A673 (cell line): ENCODE results near the gene ST7. TPM values are rescaled to one million over a fixed set of nuclear protein-coding genes. Genes with fewer than 3 reads are reported as not detected.

ENCODE experiments used
- BruUV-seq: library from RNA; stranded (reverse); fragments of 400-500 nt; replicated peaks from 2 replicates; lab custom pipeline; 2021; lab: Mats Ljungman, UMichigan
- CTCF ChIA-PET: fragments of 300-600 bp; sonication (Branson Sonifier 250); formaldehyde crosslinking; loops from one replicate; lab custom pipeline; 2022; ENCODE audit warnings: antibody characterized with exemption; lab: Charles Lee
- POLR2A ChIA-PET: fragments of 300-600 bp; sonication (Branson Sonifier 250); formaldehyde crosslinking; loops from one replicate; lab custom pipeline; 2022; ENCODE audit warnings: antibody characterized with exemption; ENCODE audit not compliant: low non-redundant PET; lab: Charles Lee
- DNase-seq: peaks from one replicate; pipeline ENCODE4 v3.0.0-alpha.2; 2015; ENCODE audit warnings: low spot score
- H3K27ac ChIP-seq: fragments of 200-600 bp; sonication (generic); 2 replicates; pipeline ENCODE4 v1.5.1; 2016; ENCODE audit warnings: mixed run types, low read depth, mild to moderate bottlenecking, mixed read lengths, antibody characterized with exemption, low read length; ENCODE audit not compliant: poor library complexity, severe bottlenecking
- H3K27me3 ChIP-seq: fragments of 200-600 bp; sonication (generic); replicated peaks from 2 replicates; pipeline ENCODE4 v1.6.1; 2017; ENCODE audit warnings: mixed run types, low read depth, mild to moderate bottlenecking, mixed read lengths, antibody characterized with exemption, low read length; ENCODE audit not compliant: insufficient read depth, poor library complexity
- H3K36me3 ChIP-seq: fragments of 200-600 bp; sonication (generic); 2 replicates; pipeline ENCODE4 v1.6.1; 2016; ENCODE audit warnings: mixed run types, mild to moderate bottlenecking, mixed read lengths, antibody characterized with exemption, low read length; ENCODE audit not compliant: insufficient read depth, poor library complexity, severe bottlenecking
- H3K4me1 ChIP-seq: fragments of 200-600 bp; sonication (generic); 2 replicates; pipeline ENCODE4 v1.6.1; 2017; ENCODE audit warnings: mixed run types, mild to moderate bottlenecking, mixed read lengths, antibody characterized with exemption, low read length; ENCODE audit not compliant: insufficient read depth, poor library complexity, severe bottlenecking
- H3K4me3 ChIP-seq: fragments of 200-600 bp; sonication (generic); 2 replicates; pipeline ENCODE4 v1.5.1; 2016; ENCODE audit warnings: low read depth, mixed run types, mild to moderate bottlenecking, mixed read lengths, low read length; ENCODE audit not compliant: poor library complexity, severe bottlenecking
- H3K9me3 ChIP-seq: fragments of 200-600 bp; sonication (generic); 2 replicates; pipeline ENCODE4 v1.6.1; 2016; ENCODE audit warnings: mixed run types, low read depth, mild to moderate bottlenecking, mixed read lengths, antibody characterized with exemption, low read length; ENCODE audit not compliant: poor library complexity, severe bottlenecking
- EZH2 ChIP-seq: fragments of 200-600 bp; sonication (generic); IDR thresholded peaks from 2 replicates; pipeline ENCODE4 v1.6.1; 2017; ENCODE audit warnings: borderline replicate concordance, low read depth, mild to moderate bottlenecking, mixed read lengths, antibody characterized with exemption, low read length; ENCODE audit not compliant: poor library complexity, severe bottlenecking
- intact Hi-C: fragments of 100-400 bp; cut with micrococcal nuclease; formaldehyde crosslinking; loops from one replicate; pipeline ENCODE4 v1.10.0; 2022; ENCODE audit not compliant: unreplicated experiment
- total RNA-seq: library from RNA; stranded (reverse); gene quantifications from 2 replicates; pipeline ENCODE4 v1.2.3, GENCODE V29; 2021
- TF ChIP-seq, protein P1 (sequence below): fragments of 300-800, 200-600 bp; sonication (generic); conservative IDR thresholded peaks from 2 replicates; pipeline ENCODE4 v1.5.1; 2017; ENCODE audit warnings: low read depth, mild to moderate bottlenecking, antibody characterized with exemption, low read length, moderate library complexity, mixed read lengths

The ST7 gene
- total RNA-seq, 1 experiment from 2014 or later = 24.3 TPM

DNA sequence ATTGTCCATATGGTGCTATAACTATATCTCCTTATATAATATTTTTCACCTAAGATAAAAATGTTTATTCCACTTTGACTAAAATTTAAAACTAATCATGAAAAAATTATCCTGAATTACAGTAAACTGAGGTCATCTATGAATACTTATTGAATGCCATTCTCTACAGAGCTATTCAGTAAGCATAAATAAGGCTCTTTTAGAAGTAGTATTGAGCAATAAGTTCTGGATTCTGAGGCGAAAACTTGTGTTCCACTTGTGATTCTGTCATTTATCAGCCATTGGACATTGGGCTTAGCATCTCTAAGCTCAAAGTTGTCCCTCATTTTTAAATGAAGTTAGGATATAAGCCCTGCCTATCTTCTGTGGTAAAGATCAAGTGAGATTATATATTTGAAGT lies 238.8 kb downstream of the ST7 start:
- H3K9me3 ChIP-seq = no peaks in the 10 kb centered on the region
- POLR2A ChIA-PET = no interaction called here
- H3K4me1 ChIP-seq = peaks cover 10% of the 10 kb centered on the region
- BruUV-seq = no TSS peak
- H3K27ac ChIP-seq = no peak overlapping the region
- DNase-seq = no peak
- intact Hi-C loops = no loop called here
- H3K36me3 ChIP-seq = no peaks in the 10 kb centered on the region
- TF ChIP-seq EZH2 = no peak
- TF ChIP-seq, protein P1, sequence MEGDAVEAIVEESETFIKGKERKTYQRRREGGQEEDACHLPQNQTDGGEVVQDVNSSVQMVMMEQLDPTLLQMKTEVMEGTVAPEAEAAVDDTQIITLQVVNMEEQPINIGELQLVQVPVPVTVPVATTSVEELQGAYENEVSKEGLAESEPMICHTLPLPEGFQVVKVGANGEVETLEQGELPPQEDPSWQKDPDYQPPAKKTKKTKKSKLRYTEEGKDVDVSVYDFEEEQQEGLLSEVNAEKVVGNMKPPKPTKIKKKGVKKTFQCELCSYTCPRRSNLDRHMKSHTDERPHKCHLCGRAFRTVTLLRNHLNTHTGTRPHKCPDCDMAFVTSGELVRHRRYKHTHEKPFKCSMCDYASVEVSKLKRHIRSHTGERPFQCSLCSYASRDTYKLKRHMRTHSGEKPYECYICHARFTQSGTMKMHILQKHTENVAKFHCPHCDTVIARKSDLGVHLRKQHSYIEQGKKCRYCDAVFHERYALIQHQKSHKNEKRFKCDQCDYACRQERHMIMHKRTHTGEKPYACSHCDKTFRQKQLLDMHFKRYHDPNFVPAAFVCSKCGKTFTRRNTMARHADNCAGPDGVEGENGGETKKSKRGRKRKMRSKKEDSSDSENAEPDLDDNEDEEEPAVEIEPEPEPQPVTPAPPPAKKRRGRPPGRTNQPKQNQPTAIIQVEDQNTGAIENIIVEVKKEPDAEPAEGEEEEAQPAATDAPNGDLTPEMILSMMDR = no peak
- CTCF ChIA-PET = no interaction called here
- no peaks in the 10 kb centered on the region for H3K27me3 ChIP-seq
- H3K4me3 ChIP-seq = no peak overlapping the region

DNA sequence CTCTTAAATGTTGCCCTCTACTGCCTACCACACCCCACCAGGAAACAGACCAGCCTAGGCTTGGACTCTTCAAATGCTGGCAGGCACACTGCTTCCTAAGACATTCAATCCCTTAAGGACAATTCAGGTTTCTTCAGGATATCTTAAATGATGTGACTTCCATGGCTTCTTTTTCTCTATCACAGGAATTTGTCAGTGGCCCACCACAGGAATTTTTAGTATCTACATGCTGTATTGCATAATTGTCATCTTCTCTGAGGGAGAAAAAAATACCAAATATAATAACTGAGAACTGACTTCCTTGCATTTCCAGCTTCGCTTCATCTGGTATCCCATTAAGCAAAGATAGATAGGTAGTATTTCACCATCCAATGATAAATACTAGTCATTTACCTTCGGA lies 240.3 kb downstream of the ST7 start:
- no peak overlapping the region for H3K4me3 ChIP-seq
- no peaks in the 10 kb centered on the region for H3K36me3 ChIP-seq
- intact Hi-C loops = no loop called here
- no TSS peak for BruUV-seq
- TF ChIP-seq, protein P1 = no peak
- TF ChIP-seq EZH2 = no peak
- peaks cover 14% of the 10 kb centered on the region for H3K4me1 ChIP-seq
- H3K9me3 ChIP-seq = no peaks in the 10 kb centered on the region
- POLR2A ChIA-PET = no interaction called here
- H3K27me3 ChIP-seq = no peaks in the 10 kb centered on the region
- CTCF ChIA-PET = no interaction called here
- H3K27ac ChIP-seq = no peak overlapping the region
- DNase-seq = no peak

DNA sequence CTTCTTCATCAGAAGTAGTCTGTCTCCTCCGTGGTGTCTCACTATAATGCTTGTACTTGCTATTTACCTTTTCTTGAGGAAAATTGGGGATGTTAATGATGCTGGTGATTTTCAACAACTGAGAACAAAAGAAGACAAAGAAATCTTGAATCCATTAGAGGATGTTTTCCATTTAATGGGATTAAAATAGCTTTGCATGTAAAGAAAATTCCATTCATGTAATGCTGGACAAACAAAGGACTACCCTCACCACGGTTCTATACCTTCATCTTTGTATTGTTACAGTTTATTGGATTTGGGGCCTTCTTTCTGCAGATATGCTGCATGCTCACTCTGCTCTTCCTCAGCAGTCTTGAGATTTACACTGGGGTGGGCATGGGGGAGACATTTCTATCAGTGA lies 241.1 kb downstream of the ST7 start:
- POLR2A ChIA-PET = no interaction called here
- no peak overlapping the region for H3K27ac ChIP-seq
- peak; percentile 15 for DNase-seq
- no TSS peak for BruUV-seq
- H3K4me3 ChIP-seq = no peak overlapping the region
- no peaks in the 10 kb centered on the region for H3K36me3 ChIP-seq
- intact Hi-C loops = no loop called here
- CTCF ChIA-PET = no interaction called here
- H3K9me3 ChIP-seq = no peaks in the 10 kb centered on the region
- TF ChIP-seq, protein P1 = no peak
- TF ChIP-seq EZH2 = no peak
- H3K4me1 ChIP-seq = peaks cover 14% of the 10 kb centered on the region
- no peaks in the 10 kb centered on the region for H3K27me3 ChIP-seq
